DND-41 (cell line): ENCODE measurements around the gene SH3RF3.

ENCODE experiments used
- CTCF ChIP-seq: IDR thresholded peaks from 2 replicates; pipeline ENCODE4 v1.5.1; 2012; ENCODE audit warnings: borderline replicate concordance, low read length, moderate library complexity, mild to moderate bottlenecking; ENCODE audit not compliant: poor library complexity, severe bottlenecking; ENCODE audit errors: extremely low read depth
- EZH2 ChIP-seq: IDR thresholded peaks from 3 replicates; pipeline ENCODE4 v1.6.1; 2012; ENCODE audit warnings: borderline replicate concordance, low read depth, mild to moderate bottlenecking, moderate library complexity, low read length, inconsistent platforms; ENCODE audit not compliant: severe bottlenecking

DNA sequence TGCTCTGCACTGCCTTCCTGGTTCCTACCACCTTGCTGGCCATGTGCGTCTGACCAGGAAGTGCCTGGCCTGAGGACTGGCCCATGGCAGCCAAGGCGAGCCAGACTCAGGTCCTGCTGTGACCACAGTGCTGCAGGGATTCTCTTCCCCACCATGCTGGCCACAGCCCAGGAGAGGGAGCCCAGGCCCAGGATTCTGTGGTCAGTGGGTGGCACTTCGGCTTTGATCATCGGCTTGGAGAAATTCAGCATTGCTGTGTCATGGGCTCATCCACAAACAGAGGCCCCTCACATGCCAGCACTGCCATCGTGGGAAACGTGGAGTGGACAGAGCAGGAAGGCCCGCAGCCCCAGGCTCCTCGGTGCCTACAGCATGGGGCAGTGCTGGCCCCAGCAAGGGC is 273.2 kb downstream of the SH3RF3 start:
- no peak for TF ChIP-seq CTCF
- no peak for TF ChIP-seq EZH2
